Pulmonary artery endothelial cell (primary cell): ENCODE measurements around the gene TLCD3A. TPM values are rescaled to one million over a fixed set of nuclear protein-coding genes. Genes with fewer than 3 reads are reported as not detected.
"Not testable (repeated sequence)": the region's sequence is repeated elsewhere in the genome, so short reads cannot be mapped to it uniquely, and the experiment has no call there.

Source experiments
- DNase-seq: peaks from one replicate; pipeline ENCODE4 v3.0.0-alpha.2; 2011; ENCODE audit warnings: low read depth, low spot score
- total RNA-seq: library from RNA; depleted of rRNA; stranded (reverse); fragments of >200 nt; gene quantifications from 2 replicates; pipeline ENCODE4 v1.2.3, GENCODE V29; 2014

The TLCD3A gene
- 17.1 and 26.9 TPM in 2 replicates for total RNA-seq

GRCh38 chr17:732067-732901, at the start of gene TLCD3A:
TSS of gene TLCD3A (plus strand) at chr17:732596. CDS start at chr17:732648, 52 bp downstream.
- no peak for DNase-seq

- no peak for DNase-seq
Observed at GRCh38 chr17:683040-683439, 49.4 kb upstream of the TLCD3A start.

- DNase-seq: no peak
Observed at GRCh38 chr17:683499-684254, 48.7 kb upstream of the TLCD3A start.

DNA sequence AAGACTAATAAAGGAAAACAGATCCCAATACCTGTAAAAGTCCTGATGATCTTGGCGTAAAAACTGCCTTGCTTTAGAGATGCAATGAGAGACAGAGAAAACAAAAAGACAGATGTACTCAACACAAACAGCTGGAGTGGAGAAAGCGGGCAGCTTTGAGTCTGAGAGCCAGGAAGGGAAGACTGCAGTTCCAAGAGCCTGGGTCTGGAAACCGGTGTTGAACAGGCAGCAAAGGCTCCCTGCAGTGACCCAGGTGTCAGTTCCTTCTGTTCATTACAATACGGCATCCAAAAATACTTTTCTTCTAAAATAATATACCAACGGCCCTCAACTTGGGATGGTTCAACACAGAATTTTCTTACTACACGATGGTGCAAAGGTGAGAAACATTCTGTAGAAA, 47.4 kb upstream of the TLCD3A start:
- DNase-seq: no peak

DNA sequence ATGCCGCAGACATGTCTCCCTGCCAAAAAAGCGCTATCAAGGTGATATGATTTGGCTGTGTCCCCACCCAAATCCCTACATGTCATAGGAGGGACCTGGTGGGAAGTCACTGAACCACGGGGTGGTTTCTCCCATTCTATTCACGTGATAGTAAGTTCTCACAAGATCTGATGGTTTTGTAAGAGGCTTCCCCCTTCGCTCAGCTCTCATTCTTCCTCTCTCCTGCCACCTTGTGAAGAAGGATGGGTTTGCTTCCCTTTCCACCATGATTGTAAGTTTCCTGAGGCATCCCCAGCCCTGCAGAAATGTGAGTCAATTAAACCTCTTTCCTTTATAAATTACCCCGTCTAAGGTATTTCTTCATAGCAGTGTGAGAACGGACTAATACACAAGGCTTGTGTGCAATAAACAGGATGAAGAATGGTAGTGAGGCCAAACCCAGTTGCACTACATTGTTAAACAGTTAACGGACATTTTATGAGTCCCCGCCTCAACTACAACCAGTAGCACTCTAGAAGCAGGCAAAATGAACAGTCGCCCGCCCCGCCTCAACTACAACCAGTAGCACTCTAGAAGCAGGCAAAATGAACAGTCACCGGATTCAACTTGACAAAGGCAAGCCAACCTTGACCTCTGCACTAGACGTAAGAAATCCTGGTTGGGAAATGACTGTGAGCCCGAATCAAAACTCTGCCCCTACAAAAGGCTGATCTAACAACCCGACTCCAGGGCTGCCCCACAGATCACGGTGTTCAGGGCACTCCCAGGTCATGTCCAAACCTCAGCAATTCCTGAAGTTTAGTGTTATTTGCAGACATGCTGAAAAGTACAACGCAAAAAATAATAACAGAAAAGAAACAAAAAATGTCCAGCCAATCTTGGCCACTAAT, 44.1 kb upstream of the TLCD3A start:
- no peak for DNase-seq

- no peak for DNase-seq
Observed at GRCh38 chr17:689556-690275, 42.7 kb upstream of the TLCD3A start.

DNA sequence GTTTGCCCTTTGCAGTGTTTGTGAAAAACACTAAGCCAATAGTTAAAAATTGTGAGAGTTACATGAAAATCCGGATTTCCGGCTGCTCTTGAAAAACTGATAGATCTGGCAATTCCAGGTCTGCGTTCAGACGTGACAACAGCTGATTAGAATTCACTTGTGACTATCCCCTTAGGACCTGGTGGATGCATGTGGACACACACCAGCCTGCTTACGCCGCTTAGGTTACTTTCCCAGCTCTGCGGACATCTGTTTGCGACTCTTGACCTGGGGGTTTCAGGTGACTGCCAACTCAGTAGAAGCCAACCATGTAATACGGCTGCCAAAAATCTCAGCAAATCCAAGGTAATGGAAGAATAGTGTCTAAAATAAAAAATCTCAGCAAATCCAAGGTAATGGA, 42.0 kb upstream of the TLCD3A start:
- DNase-seq: no peak

DNA sequence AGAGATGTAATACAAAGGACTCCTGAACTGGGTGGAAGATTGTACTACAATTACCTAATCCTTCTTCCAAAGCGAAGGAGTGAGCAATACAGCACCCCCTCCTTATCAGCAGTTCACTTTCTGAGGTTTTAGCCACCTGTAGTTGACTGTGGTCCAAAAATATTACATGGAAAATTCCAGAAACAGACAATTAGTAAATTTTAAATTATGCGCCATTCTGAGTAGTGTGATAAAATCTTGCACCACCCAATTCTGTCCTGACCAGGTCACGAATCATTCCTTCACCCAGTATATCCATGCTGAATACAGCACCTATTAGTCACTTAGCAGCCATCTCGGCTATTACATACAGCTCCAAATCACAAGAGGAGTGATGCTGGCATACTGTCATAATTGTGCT, 41.0 kb upstream of the TLCD3A start:
- no peak for DNase-seq

DNA sequence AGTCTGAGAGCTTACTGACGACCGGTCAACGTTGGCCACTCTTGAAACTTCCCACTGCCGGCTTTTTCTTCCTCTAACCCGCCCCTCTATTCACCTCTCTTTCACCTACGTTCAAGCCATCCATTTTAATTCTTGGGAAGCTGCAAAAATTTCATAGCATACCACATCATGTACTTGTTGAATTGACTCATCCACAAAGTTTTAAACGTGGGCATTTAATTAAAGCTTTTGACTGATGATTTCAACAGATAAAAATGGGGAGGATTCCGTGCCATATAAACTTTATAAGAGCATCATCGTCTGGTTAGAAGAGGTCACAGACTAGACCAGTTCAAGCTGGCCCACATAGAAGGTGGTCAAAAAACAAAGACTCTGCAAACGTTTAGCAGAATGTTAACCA, 40.3 kb upstream of the TLCD3A start:
- DNase-seq: no peak

GRCh38 chr17:693791-694638, 38.4 kb upstream of the TLCD3A start:
- DNase-seq: peak; percentile 64

GRCh38 chr17:696369-696768, 36.0 kb upstream of the TLCD3A start:
- no peak for DNase-seq

DNA sequence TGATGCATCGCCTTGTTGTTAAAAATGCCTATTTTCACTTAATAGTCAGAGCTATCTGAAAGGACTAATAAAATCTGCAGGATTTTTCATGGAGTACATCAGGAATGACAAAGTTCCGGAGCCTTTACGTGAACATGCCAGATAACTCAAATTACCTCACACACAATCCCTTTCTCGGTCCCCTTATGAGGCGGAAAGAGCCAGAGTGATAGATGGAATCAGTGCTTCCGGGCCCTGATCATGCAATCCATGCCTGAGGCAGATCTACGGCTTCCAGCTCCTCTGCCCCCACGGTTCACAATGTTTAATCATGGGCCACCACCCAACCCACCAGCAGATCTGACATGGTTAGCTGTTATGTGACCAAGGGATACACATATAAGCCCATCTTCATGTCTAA, 34.7 kb upstream of the TLCD3A start:
- no peak for DNase-seq

DNA sequence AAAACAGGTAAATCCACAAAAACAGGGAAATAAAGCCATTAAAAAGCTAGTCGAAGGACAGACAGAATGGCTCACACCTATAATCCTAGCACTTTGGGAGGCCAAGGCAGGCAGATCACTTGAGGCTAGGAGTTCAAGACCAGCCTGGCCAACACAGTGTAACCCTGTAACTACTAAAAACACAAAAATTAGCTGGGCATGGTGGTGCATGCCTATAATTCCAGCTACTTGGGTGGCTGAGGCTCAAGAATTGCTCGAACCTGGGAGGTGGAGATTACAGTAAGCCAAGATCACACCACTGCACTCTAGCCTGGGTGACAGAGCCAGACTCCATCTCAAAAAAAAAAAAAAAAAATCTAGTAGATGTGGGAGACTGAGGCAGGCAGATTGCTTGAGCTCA, 34.3 kb upstream of the TLCD3A start:
- not testable (repeated sequence) for DNase-seq

DNA sequence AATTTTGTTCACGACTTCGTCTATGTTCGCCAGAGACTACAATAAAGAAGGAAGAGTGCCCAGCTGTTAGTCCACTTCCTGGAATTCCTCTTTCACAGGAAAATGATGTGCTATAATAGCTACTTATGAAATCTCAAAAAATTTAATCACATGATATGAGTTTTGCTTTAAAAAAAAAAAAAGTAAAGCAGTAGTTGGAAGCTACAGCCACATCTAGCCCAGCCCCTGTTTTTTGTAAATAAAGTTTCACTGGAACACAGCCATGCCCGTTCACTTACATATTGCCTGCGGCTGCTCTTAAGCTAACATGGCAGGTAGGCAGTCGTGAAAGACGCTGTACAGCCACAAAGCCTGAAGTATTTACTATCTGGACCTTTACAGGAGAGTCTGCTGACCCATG, 33.1 kb upstream of the TLCD3A start:
- DNase-seq: no peak

DNA sequence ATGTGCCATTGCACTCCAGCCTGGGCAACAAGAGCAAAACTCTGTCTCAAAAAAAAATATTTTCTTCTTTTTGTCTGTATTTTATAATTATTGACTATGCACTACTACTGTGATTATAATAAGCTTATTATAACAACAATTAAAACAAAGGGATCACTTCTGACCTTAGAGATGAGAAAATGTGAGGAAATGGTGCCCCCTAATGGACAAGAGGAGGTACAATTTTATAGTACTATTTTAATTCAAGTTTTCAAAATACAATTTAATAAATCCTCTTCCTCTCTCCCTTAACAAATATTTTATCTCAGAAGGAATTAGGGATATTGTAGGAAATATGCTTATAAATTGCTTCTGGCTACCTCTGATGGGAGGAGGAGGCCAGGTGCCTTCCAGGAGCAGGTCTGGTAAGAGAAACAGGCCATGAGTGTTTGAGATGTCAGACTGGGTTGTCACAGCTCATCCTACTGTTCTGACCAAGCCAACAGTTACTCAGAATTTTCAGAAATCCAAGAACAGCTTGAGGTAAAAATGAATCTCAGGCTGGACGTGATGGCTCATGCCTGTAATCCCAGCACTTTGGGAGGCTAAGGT, 31.8 kb upstream of the TLCD3A start:
- DNase-seq: no peak

DNA sequence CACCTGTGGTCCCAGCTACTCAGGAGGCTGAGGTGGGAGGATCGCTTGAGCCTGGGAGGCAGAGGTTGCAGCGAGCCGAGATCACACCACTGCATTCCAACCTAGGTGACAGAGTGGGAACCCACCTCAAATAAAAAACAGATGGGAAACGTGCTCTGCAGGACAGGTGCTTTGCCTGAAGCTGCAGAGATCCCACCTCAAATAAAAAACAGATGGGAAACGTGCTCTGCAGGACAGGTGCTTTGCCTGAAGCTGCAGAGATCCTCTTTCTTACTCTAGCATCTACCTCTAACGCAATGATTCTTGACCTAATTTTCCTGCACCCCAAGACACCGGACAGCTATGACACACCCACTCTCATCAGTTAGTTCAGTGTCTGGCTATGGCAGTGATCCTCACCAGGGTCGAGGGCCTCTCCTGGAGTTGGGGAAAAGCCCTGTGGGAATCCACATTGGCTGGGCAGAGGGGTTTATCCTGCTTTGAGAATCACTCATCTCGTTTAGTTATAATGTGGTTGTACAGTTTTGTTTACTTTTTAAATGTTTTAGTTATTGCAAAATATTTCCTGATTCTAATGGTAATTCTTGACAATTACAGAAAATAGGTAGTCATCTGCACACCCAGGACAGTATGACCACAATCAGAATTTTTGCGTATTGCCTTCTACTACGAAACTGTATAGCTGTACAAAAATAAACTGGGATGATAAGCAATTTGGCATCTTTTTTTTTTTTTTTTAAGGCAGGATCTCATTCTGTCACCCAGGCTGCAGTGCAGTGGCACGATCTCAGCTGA, 29.1 kb upstream of the TLCD3A start:
- DNase-seq: no peak

DNA sequence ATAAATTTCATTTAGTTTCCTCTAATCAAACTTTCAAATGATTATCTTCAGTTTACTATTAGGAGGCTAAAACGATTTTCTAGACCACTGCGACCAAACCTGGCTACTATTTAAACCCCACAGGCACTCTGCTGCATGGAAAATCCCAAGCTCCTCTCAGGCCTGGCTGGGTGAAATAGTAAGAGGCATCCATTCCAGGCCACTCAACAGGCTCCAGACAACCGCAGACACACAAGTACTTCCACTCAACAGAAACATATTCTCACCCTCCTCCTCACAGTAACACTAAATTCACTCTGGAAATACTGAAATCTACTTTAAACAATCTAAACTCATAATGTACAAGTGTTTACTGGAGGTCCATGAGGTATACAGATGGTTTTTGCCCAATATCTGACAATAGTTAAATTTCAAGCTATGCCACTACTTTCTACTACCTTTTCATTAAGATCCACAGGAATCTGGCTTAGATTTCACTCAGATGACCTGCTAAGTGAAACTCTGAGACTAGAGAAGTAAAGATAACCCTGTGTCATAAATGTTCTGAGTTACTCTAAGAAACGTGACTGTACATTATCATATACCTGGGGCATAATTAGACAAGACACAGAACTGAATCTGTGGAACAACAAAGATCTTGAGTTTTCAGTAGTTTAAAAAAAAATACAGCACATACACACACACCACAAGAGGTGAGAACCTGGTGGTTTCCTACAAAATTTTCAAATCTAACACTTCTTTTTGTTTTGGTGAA, 28.1 kb upstream of the TLCD3A start:
- no peak for DNase-seq

DNA sequence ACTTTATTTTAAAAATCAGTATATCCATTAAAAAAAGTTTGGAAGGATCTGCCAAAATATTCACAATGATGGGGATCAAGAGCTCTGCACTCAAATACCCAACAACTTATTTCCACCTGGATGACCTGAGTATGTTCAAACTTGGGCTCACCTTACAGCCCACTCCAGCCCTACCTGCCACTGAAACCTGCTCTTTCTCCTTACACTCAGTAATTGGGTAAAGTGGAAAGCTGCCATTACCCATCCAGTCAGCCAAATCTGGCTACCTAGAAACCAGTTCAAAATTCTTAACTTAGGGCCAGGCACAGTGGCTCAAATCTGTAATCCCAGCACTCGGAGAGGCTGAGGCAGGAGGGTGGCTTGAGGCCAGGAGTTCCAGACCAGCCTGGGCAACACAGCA, 27.4 kb upstream of the TLCD3A start:
- no peak for DNase-seq
